Fibroblast of skin of back (primary cell): Measurements from ENCODE around the gene RAB3B.
A peak's percentile ranks its signal among the peaks of the same experiment; 100 is the strongest.
"Not testable (repeated sequence)": the region's sequence is repeated elsewhere in the genome, so short reads cannot be mapped to it uniquely, and the experiment has no call there.

Experiments
- DNase-seq: peaks from one replicate; pipeline ENCODE4 v3.0.0-alpha.2; 2013

Gene RAB3B

DNA sequence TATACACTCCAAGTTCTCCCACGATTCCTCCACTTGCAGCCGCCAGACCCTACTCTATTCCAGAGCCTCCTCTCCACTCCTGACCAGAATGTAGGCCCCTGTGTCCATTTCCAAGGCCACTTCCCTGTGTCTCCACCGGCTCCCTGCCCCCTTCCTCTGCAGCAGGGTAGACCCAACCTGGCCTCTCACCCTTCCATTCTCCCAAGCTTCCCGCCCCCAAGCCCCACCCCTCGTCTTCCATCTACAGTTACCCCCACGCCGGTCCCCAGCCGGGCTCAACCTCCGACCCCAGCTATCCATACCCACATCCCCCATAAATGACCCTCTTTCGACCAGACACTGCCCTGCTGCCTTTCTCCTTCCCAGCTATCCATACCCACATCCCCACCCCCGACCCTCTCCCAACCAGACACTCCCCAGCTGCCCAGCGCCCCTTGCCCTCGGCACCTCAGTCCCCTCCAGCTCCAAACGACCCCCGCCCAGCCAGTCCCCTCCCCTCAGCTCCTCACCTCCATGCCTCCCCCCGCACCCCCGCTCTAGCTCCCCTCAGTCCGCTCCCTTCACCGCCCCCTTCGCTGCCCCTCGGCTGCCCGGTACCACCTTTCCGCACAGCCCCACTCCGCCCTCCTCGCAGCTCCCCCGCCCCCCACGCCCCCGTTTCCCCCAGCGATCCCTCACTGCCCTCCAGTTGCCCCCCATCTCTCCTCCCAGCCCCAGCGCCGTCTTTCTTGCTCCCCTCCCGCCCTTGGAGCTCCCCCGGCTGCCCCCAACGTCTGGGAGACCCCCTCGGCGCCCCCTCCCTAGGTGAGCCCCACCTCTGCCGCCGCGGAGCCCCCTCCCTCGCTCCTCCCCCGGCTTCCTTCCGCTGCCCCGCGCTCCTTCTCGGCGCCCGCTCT lies 670 bp downstream of the RAB3B start:
- no peak for DNase-seq

- DNase-seq, result no peak
These were observed 2.2 kb downstream of the RAB3B start for GRCh38 chr1:51988254-51988653.

GRCh38 chr1:51986718-51987117 lies 3.8 kb downstream of the RAB3B start:
- no peak for DNase-seq

GRCh38 chr1:51982161-51982560 lies 8.3 kb downstream of the RAB3B start:
- DNase-seq, result no peak

GRCh38 chr1:51981555-51981954 lies 8.9 kb downstream of the RAB3B start:
- DNase-seq, result no peak

DNA sequence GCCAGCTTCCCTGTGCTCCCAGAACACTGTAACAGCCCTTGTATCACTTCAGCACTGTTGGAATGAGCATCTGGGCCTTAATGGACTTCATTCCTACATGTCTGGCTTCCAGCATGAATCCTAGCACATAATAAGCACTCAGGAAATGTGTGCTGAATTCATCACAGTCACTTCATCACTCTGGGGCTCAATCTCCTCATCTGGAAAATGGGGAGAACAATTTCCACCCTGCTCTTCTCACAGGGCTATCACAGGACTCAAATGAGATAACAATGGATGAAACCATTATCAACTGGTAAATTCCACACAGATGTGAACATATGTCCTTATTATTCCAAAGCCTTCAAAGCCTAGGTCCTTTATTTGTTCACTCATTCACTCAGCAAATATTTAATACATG lies 12.4 kb downstream of the RAB3B start:
- DNase-seq, result no peak

DNA sequence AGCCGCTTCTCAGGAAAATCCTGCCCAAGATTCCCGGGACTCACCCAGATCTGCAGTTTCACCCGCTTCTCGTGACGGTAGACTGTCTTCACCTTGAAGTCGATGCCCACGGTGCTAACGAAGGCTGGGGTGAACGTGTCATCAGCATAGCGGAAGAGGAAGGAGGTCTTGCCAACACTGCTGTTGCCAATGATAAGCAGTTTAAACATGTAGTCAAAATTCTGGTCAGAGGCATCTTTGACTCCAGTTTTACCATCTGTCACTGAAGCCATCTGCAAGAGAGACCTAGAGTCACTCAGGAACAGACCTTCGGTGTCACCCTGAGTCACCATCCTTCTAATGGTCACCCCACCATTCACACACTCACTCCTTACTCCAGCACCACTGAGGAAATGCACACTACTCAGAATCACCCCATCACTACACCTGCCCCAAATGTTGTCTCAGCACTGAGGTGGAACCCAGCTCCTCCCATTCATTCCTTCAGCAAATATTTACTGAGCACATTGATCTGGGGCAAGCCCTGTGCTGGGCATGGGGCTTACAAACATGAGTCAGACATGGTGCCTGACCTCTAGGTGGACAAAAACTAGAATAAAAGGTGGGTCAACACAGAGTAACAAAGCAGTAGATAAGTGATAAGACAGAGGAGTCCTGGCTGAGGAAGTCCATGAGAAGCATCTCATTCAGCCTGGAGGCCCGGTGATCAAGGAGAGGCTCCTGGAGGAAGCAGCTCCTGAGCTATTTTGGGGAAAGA lies 13.5 kb downstream of the RAB3B start:
- DNase-seq, result no peak

- DNase-seq, result no peak
These were observed 16.7 kb downstream of the RAB3B start for GRCh38 chr1:51973587-51974474.

DNA sequence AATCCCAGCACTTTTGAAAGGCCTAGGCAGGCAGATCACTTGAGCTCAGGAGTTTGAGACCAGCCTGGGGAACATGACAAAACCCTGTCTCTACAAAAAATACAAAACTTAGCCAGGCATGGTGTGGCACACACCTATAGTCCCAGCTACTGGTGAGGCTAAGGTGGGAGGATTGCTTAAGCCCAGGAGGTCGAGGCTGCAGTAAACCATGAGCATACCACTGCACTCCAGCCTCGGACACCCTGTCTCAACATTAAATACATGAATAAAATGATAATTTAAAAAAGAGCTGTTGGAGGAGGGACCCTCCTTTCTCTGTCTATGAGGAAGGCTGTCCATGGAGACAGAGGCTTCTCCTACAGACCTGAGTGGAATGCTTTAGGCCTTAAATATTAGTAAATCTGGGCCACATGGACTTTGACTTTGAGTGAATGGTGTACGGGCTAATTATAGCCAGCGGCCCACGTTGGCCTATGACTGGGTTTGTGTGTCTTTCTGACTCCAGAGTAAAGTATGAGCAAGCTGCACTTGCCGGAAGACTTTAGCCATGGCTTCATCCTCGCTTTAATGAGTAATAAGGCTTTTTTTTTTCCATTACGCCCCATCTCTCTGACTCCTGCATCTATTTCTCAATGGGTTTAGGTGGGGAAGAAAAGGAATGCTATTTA lies 21.3 kb downstream of the RAB3B start:
- peak; percentile 94 for DNase-seq

DNA sequence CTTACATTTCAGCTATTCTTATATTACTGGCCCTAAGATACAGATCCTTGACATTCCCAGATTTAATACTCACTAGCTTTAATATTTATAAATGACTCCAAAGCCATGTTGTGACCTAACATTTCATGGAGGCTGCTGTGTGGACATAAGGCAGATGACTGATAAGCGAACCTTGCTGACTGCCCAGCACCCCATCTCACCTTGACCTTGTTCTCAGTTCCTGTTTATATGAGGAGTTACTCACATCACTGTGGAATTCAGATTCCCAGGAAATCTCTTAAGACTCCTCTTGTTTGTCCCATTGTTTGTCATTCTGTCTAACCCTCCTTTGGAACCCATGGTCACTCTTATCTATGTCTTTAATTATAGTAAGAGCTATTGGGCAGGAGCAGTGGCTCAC lies 21.9 kb downstream of the RAB3B start:
- no peak for DNase-seq

GRCh38 chr1:51967213-51967791 lies 23.2 kb downstream of the RAB3B start:
- DNase-seq, result not testable (repeated sequence)

GRCh38 chr1:51966559-51966958 lies 23.9 kb downstream of the RAB3B start:
- no peak for DNase-seq

- no peak for DNase-seq
These were observed 26.2 kb downstream of the RAB3B start for GRCh38 chr1:51964309-51964696.

GRCh38 chr1:51963592-51964308 lies 26.8 kb downstream of the RAB3B start:
- no peak for DNase-seq

DNA sequence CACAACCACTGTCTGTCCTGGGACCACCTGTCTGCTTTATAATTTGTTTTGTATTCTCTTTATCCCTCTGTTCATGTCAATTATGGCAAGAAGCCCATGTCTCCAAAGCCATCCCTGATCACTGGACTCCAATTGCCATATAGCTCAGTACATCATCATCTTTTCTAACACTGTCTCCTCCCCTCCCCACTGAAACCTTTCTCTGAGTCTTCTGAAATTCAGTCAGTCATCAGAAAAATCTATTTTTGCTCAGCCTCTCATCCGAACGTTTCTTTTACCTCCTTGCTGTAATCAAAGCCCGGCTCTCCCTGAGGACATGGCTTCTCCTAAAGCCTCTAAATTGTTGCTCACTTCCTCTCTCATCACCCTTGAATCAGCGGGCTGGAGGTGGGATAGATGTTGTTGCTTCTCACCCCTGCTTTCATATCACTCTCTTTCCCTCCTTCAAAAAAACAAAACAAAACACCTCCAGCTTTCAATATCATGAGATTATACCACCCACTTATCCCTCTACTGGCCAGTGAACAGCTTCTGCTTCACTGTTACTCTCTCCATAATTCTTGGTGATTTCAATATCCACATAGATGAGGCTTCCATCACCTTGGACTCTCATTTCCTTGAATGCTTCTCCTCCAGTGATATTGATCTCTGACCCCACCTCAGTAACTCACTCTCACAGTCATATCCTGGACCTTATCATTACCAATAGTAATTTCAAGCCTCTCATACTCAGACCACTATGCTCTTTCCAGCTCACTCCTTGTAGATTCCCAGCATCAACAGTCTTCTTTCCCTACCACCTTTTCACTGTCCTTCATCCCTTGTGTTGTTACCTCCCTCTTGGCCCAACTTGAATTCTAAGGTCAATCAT lies 27.8 kb downstream of the RAB3B start:
- no peak for DNase-seq

DNA sequence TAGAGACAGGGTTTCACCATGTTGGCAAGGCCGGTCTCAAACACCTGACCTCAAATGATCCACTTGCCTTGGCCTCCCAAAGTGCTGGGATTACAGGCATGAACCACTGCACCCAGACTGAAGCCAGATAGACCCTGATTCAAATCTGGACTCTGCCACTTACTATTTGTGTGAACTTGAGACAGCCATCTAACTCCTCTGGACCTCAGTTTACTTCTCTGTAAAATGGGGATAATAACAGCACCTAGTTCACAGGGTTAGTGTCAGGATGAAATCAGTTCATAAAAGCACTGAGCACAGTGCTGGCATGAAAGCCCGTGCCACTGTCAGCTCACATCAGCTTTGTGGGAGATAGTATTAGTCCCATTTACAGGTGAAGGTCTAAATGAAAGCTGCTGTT lies 28.5 kb downstream of the RAB3B start:
- no peak for DNase-seq

DNA sequence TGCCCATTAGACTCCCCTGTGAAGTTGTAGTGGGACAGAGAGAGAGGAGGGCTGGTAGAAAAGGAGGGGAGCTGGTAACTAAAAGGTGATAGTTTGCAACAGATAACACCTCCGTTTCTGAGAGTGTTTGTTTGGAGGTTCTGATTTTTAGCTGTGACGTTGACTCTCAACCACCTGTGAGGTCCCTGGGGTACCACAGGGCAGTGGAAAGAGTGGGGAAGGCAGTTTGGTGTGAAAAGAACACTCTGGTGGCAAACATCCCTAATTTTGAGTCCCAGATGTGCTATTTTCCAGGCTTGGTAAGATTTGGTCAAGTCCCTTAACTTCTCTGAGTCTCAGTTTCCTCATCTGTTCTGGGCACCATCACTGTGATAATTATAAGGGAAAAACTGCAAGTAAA lies 29.3 kb downstream of the RAB3B start:
- no peak for DNase-seq

DNA sequence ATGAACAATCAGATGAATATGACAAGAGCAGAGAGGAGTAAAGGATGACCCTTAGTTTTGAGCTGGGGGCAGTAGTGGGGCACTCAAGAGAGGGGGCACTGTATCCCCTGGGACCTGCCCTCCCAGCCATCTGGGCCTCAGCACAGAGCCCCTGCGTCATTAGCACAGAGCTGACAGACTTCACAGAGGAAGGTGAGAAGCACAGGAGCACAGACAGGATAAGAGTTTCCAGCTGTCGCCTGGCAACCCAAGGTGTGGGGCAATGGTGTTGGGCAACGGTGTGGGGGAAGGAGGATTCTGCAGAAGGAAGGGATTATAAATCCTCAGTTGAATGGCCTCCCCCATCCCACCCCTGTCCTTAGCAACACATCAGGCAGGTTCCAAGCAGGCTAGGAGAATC lies 30.2 kb downstream of the RAB3B start:
- DNase-seq, result no peak

- no peak for DNase-seq
These were observed 31.7 kb downstream of the RAB3B start for GRCh38 chr1:51958824-51959223.

- DNase-seq, result no peak
These were observed 32.9 kb downstream of the RAB3B start for GRCh38 chr1:51957618-51958017.
